PC-9 (cell line): Measurements from ENCODE around the gene ZNRF1. TPM values are rescaled to one million over a fixed set of nuclear protein-coding genes. Genes with fewer than 3 reads are reported as not detected.
"Not testable (repeated sequence)": the region's sequence is repeated elsewhere in the genome, so short reads cannot be mapped to it uniquely, and the experiment has no call there.

ENCODE experiments used
- BruUV-seq: library from RNA; stranded (reverse); fragments of 400-500 nt; replicated peaks from 2 replicates; lab custom pipeline; 2021; lab: Mats Ljungman, UMichigan
- CTCF ChIA-PET: fragments of 300-600 bp; sonication (Branson Sonifier 250); formaldehyde crosslinking; loops from one replicate; lab custom pipeline; 2022; ENCODE audit warnings: antibody characterized with exemption; lab: Charles Lee
- POLR2A ChIA-PET: fragments of 300-600 bp; sonication (Branson Sonifier 250); formaldehyde crosslinking; loops from one replicate; lab custom pipeline; 2022; ENCODE audit warnings: antibody characterized with exemption; ENCODE audit not compliant: unreplicated experiment; lab: Charles Lee
- DNase-seq, 2 experiments: peaks; one replicate each; pipeline versions ENCODE4 v3.0.0 to v3.0.0-alpha.2; 2015 to 2022; ENCODE audit warnings: mixed read lengths in 1 of 2
- H2AFZ ChIP-seq: fragments of 200-600 bp; sonication (generic); 2 replicates; pipeline ENCODE4 v1.8.1; 2017; ENCODE audit warnings: antibody characterized with exemption
- H3F3A ChIP-seq: fragments of 200-600 bp; sonication (generic); 2 replicates; pipeline ENCODE4 v1.8.1; 2017; ENCODE audit warnings: antibody characterized with exemption, mild to moderate bottlenecking, low read depth; ENCODE audit not compliant: insufficient read depth
- H3K27ac ChIP-seq: fragments of 200-600 bp; sonication (generic); 2 replicates; pipeline ENCODE4 v1.6.1; 2016; ENCODE audit warnings: mixed run types
- H3K27me3 ChIP-seq: fragments of 200-600 bp; sonication (generic); 2 replicates; pipeline ENCODE4 v1.6.1; 2016; ENCODE audit warnings: low read depth, mixed run types; ENCODE audit not compliant: insufficient read depth
- H3K36me3 ChIP-seq: fragments of 200-600 bp; sonication (generic); 2 replicates; pipeline ENCODE4 v1.6.1; 2016; ENCODE audit warnings: low read depth, mixed run types
- H3K4me1 ChIP-seq: fragments of 200-600 bp; sonication (generic); replicated peaks from 2 replicates; pipeline ENCODE4 v1.6.1; 2016; ENCODE audit warnings: mixed run types; ENCODE audit not compliant: insufficient read depth
- H3K4me2 ChIP-seq: fragments of 200-600 bp; sonication (generic); 2 replicates; pipeline ENCODE4 v1.6.1; 2017; ENCODE audit warnings: mixed run types
- H3K4me3 ChIP-seq: fragments of 200-600 bp; sonication (generic); 2 replicates; pipeline ENCODE4 v1.6.1; 2016; ENCODE audit warnings: mixed run types
- H3K79me2 ChIP-seq: fragments of 200-600 bp; sonication (generic); 2 replicates; pipeline ENCODE4 v1.6.1; 2017; ENCODE audit warnings: low read depth, mixed run types
- H3K9me2 ChIP-seq: fragments of 200-600 bp; sonication (generic); 2 replicates; pipeline ENCODE4 v1.8.1; 2017; ENCODE audit warnings: mild to moderate bottlenecking; ENCODE audit not compliant: insufficient read depth
- H3K9me3 ChIP-seq: fragments of 200-600 bp; sonication (generic); 2 replicates; pipeline ENCODE4 v1.8.1; 2016; ENCODE audit warnings: low read depth; ENCODE audit not compliant: insufficient read depth
- H4K20me1 ChIP-seq: fragments of 200-600 bp; sonication (generic); 2 replicates; pipeline ENCODE4 v1.8.1; 2017; ENCODE audit not compliant: insufficient read depth
- CTCF ChIP-seq: fragments of 200-600 bp; sonication (generic); conservative IDR thresholded peaks from 2 replicates; pipeline ENCODE4 v1.6.1; 2017; ENCODE audit warnings: mixed run types, antibody characterized with exemption, mild to moderate bottlenecking, moderate library complexity
- EZH2 ChIP-seq: fragments of 200-600 bp; sonication (generic); IDR thresholded peaks from 2 replicates; pipeline ENCODE4 v1.8.0; 2017; ENCODE audit warnings: antibody characterized with exemption, low read depth
- intact Hi-C: fragments of 100-400 bp; cut with micrococcal nuclease; formaldehyde crosslinking; loops from one replicate; pipeline ENCODE4 v1.10.0; 2022; ENCODE audit not compliant: unreplicated experiment
- total RNA-seq: library from RNA; stranded (reverse); gene quantifications from 2 replicates; pipeline ENCODE4 v1.2.3, GENCODE V29; 2021

The ZNRF1 gene
- total RNA-seq, 1 experiment from 2014 or later, result 64.4 TPM

- Histone ChIP-seq H4K20me1 (peaks cover under 1% of the 10 kb centered on the region; the same call in 1 of the 2 replicates), H3K4me1 (peaks cover 34% of the 10 kb centered on the region), H3K27ac (no peak overlapping the region), H3K36me3 (no peaks in the 10 kb centered on the region), H3K4me2 (no peak overlapping the region), H3K79me2 (peaks cover 98% of the 10 kb centered on the region), H3F3A (peaks cover 10% of the 10 kb centered on the region; the same call in 1 of the 2 replicates), H3K27me3 (no peaks in the 10 kb centered on the region), H3K4me3 (no peak overlapping the region), H2AFZ (no peak overlapping the region), H3K9me3 (no peaks in the 10 kb centered on the region), H3K9me2 (no peaks in the 10 kb centered on the region)
- intact Hi-C loops, result no loop called here
- CTCF ChIA-PET, result no interaction called here
- TF ChIP-seq EZH2 (no peak), CTCF (no peak)
- no peak for DNase-seq
- POLR2A ChIA-PET, result interaction anchor here (0.6 kb wide), 1 partner anchor 103 kb away, joined by 5 read pairs; the partner anchor contains the start of gene WDR59
- BruUV-seq, result no TSS peak
Measured at GRCh38 chr16:75088216-75088615, 89.4 kb downstream of the ZNRF1 start.

GRCh38 chr16:75088934-75089333 lies 90.1 kb downstream of the ZNRF1 start:
- Histone ChIP-seq H3K4me1 (peaks cover 34% of the 10 kb centered on the region), H3K4me3 (no peak overlapping the region), H3K27me3 (no peaks in the 10 kb centered on the region), H3F3A (peaks cover 10% of the 10 kb centered on the region; the same call in 1 of the 2 replicates), H3K79me2 (peaks cover 97% of the 10 kb centered on the region), H4K20me1 (no peaks in the 10 kb centered on the region; the same call in 1 of the 2 replicates), H3K9me3 (no peaks in the 10 kb centered on the region), H3K27ac (no peak overlapping the region), H3K9me2 (no peaks in the 10 kb centered on the region), H3K4me2 (no peak overlapping the region), H2AFZ (no peak overlapping the region), H3K36me3 (no peaks in the 10 kb centered on the region)
- DNase-seq, result no peak
- no peak for TF ChIP-seq EZH2
- no peak for TF ChIP-seq CTCF
- ChIA-PET CTCF (no interaction called here), POLR2A (no interaction called here)
- intact Hi-C loops, result no loop called here
- no TSS peak for BruUV-seq

GRCh38 chr16:75089486-75090202 lies 90.8 kb downstream of the ZNRF1 start:
- CTCF ChIA-PET, result no interaction called here
- no TSS peak for BruUV-seq
- Histone ChIP-seq H3F3A (peaks cover 9% of the 10 kb centered on the region; the same call in 1 of the 2 replicates), H3K4me1 (peaks cover 34% of the 10 kb centered on the region), H4K20me1 (no peaks in the 10 kb centered on the region; the same call in 1 of the 2 replicates), H3K27ac (no peak overlapping the region), H3K79me2 (peaks cover 90% of the 10 kb centered on the region), H3K4me2 (no peak overlapping the region), H3K4me3 (no peak overlapping the region), H3K27me3 (no peaks in the 10 kb centered on the region), H3K36me3 (no peaks in the 10 kb centered on the region), H2AFZ (no peak overlapping the region), H3K9me2 (no peaks in the 10 kb centered on the region), H3K9me3 (no peaks in the 10 kb centered on the region)
- intact Hi-C loops, result no loop called here
- DNase-seq, result no peak
- TF ChIP-seq CTCF, result no peak
- TF ChIP-seq EZH2, result no peak
- POLR2A ChIA-PET, result no interaction called here

GRCh38 chr16:75090899-75091298 lies 92.1 kb downstream of the ZNRF1 start:
- peaks cover 78% of the 10 kb centered on the region for H3K79me2 ChIP-seq
- intact Hi-C loops, CTCF ChIA-PET, DNase-seq, H3K4me3 ChIP-seq, H3K27me3 ChIP-seq, H3K4me2 ChIP-seq, H3K27ac ChIP-seq, H3K9me3 ChIP-seq, H3K36me3 ChIP-seq, H2AFZ ChIP-seq, H3K9me2 ChIP-seq, BruUV-seq, H3F3A ChIP-seq, POLR2A ChIA-PET, H4K20me1 ChIP-seq: not testable (repeated sequence)
- peaks cover 39% of the 10 kb centered on the region for H3K4me1 ChIP-seq

- H4K20me1 ChIP-seq, H3K9me3 ChIP-seq, BruUV-seq, intact Hi-C loops, H3K4me3 ChIP-seq, H3K9me2 ChIP-seq, POLR2A ChIA-PET, H2AFZ ChIP-seq, H3K27ac ChIP-seq, CTCF ChIA-PET, H3K27me3 ChIP-seq, H3K36me3 ChIP-seq, DNase-seq: not testable (repeated sequence)
- peaks cover 13% of the 10 kb centered on the region for H3F3A ChIP-seq
- peaks cover 76% of the 10 kb centered on the region for H3K79me2 ChIP-seq
- peaks cover 46% of the 10 kb centered on the region for H3K4me1 ChIP-seq
- peak overlapping the region; percentile 38 for H3K4me2 ChIP-seq
Measured at GRCh38 chr16:75091619-75092018, 92.8 kb downstream of the ZNRF1 start.
